ENCODE measurements around the gene GNG13. TPM values are rescaled to one million over a fixed set of nuclear protein-coding genes. Genes with fewer than 3 reads are reported as not detected.
"Not testable (repeated sequence)": the region's sequence is repeated elsewhere in the genome, so short reads cannot be mapped to it uniquely, and the experiment has no call there.

The GNG13 gene
- polyA plus RNA-seq, 4 donors, result 0.15 to 0.46 TPM; not detected in 2

- DNase-seq (ENCODE audit: low read depth in 4 of 4, low spot score in 3 of 4), result no peak
Observed at GRCh38 chr16:781346-782010, 19.1 kb downstream of the GNG13 start.

- no peak for DNase-seq (ENCODE audit: low read depth in 4 of 4, low spot score in 3 of 4)
Observed at GRCh38 chr16:780296-780695, 20.2 kb downstream of the GNG13 start.

- no peak for DNase-seq (ENCODE audit: low read depth in 4 of 4, low spot score in 3 of 4)
Observed at GRCh38 chr16:779561-779960, 21.0 kb downstream of the GNG13 start.

GRCh38 chr16:778909-779527 is 21.5 kb downstream of the GNG13 start:
- DNase-seq (ENCODE audit: low read depth in 4 of 4, low spot score in 3 of 4), result no peak

GRCh38 chr16:778447-778846 is 22.1 kb downstream of the GNG13 start:
- no peak for DNase-seq (ENCODE audit: low read depth in 4 of 4, low spot score in 3 of 4)

GRCh38 chr16:777826-778225 is 22.7 kb downstream of the GNG13 start:
- no peak for DNase-seq (ENCODE audit: low read depth in 4 of 4, low spot score in 3 of 4)

GRCh38 chr16:776824-777223 is 23.7 kb downstream of the GNG13 start:
- no peak for DNase-seq (ENCODE audit: low read depth in 4 of 4, low spot score in 3 of 4)

GRCh38 chr16:776298-776697 is 24.2 kb downstream of the GNG13 start:
- not testable (repeated sequence) for DNase-seq (ENCODE audit: low read depth in 4 of 4, low spot score in 3 of 4)

- DNase-seq (ENCODE audit: low read depth in 4 of 4, low spot score in 3 of 4), result no peak
Observed at GRCh38 chr16:775236-775796, 25.2 kb downstream of the GNG13 start.

- DNase-seq (ENCODE audit: low read depth in 4 of 4, low spot score in 3 of 4), result no peak
Observed at GRCh38 chr16:774086-775001, 26.2 kb downstream of the GNG13 start.

- no peak for DNase-seq (ENCODE audit: low read depth in 4 of 4, low spot score in 3 of 4)
Observed at GRCh38 chr16:772959-773358, 27.6 kb downstream of the GNG13 start.

GRCh38 chr16:770411-770810 is 30.1 kb downstream of the GNG13 start:
- DNase-seq (ENCODE audit: low read depth in 4 of 4, low spot score in 3 of 4), result no peak

GRCh38 chr16:769934-770333 is 30.6 kb downstream of the GNG13 start:
- no peak for DNase-seq (ENCODE audit: low read depth in 4 of 4, low spot score in 3 of 4)

GRCh38 chr16:769184-769784 is 31.2 kb downstream of the GNG13 start:
- DNase-seq (ENCODE audit: low read depth in 4 of 4, low spot score in 3 of 4), result no peak

- no peak for DNase-seq (ENCODE audit: low read depth in 4 of 4, low spot score in 3 of 4)
Observed at GRCh38 chr16:768428-768827, 32.1 kb downstream of the GNG13 start.

- no peak for DNase-seq (ENCODE audit: low read depth in 4 of 4, low spot score in 3 of 4)
Observed at GRCh38 chr16:767743-768235, 32.7 kb downstream of the GNG13 start.

GRCh38 chr16:766820-767640 is 33.5 kb downstream of the GNG13 start:
- no peak for DNase-seq (ENCODE audit: low read depth in 4 of 4, low spot score in 3 of 4)

GRCh38 chr16:766008-766819 is 34.3 kb downstream of the GNG13 start:
- DNase-seq (ENCODE audit: low read depth in 4 of 4, low spot score in 3 of 4), result no peak

- DNase-seq (ENCODE audit: low read depth in 4 of 4, low spot score in 3 of 4), result no peak
Observed at GRCh38 chr16:765488-765865, 35.1 kb downstream of the GNG13 start.
